Measurements from ENCODE around the gene BABAM2. TPM values are rescaled to one million over a fixed set of nuclear protein-coding genes. Genes with fewer than 3 reads are reported as not detected.
A peak's percentile ranks its signal among the peaks of the same experiment; 100 is the strongest.

BABAM2 gene
- total RNA-seq, 2 donors from 2014 or later, result 32.2 to 33.5 TPM

DNA sequence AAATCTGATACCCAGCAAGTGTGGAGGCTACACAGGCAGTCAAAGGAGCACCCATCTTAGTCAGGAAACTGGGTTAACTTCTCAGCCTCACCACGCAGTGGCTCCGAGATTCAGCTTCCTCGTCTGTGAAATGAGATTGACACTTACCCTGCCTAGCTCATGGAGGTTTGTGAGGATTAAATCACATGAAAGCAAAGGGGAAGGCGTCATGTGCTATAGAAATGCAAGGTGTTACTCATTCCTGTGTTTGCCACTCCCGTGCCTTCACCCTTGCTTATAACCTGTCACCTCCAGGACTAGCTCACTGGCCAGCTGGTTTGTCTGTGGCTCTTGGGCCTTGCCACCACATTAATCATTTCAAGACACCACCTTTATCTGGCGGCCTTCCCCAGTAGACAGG is 383.2 kb downstream of the BABAM2 start:
- intact Hi-C loops (cut with DNase I), result loop anchor here (5.0 kb wide), 1 partner anchor 119 kb away; the partner anchor contains the start of gene FOSL2
- DNase-seq, result peak; percentile 42
- H3K27ac ChIP-seq, result peak overlapping the region; percentile 84
- H3K27me3 ChIP-seq, result no peaks in the 10 kb centered on the region
- H3K9me3 ChIP-seq, result no peaks in the 10 kb centered on the region
- TF ChIP-seq, protein P1, sequence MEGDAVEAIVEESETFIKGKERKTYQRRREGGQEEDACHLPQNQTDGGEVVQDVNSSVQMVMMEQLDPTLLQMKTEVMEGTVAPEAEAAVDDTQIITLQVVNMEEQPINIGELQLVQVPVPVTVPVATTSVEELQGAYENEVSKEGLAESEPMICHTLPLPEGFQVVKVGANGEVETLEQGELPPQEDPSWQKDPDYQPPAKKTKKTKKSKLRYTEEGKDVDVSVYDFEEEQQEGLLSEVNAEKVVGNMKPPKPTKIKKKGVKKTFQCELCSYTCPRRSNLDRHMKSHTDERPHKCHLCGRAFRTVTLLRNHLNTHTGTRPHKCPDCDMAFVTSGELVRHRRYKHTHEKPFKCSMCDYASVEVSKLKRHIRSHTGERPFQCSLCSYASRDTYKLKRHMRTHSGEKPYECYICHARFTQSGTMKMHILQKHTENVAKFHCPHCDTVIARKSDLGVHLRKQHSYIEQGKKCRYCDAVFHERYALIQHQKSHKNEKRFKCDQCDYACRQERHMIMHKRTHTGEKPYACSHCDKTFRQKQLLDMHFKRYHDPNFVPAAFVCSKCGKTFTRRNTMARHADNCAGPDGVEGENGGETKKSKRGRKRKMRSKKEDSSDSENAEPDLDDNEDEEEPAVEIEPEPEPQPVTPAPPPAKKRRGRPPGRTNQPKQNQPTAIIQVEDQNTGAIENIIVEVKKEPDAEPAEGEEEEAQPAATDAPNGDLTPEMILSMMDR (IDR thresholded peaks at IDR 0.05), result no peak
- H3K4me3 ChIP-seq, result no peak overlapping the region
- no peak overlapping the region for H3K9ac ChIP-seq (ENCODE audit: low read depth in 2 of 2, low read length in 2 of 2)
- peaks cover 12% of the 10 kb centered on the region for H3K4me1 ChIP-seq
- H3K36me3 ChIP-seq, result no peaks in the 10 kb centered on the region

DNA sequence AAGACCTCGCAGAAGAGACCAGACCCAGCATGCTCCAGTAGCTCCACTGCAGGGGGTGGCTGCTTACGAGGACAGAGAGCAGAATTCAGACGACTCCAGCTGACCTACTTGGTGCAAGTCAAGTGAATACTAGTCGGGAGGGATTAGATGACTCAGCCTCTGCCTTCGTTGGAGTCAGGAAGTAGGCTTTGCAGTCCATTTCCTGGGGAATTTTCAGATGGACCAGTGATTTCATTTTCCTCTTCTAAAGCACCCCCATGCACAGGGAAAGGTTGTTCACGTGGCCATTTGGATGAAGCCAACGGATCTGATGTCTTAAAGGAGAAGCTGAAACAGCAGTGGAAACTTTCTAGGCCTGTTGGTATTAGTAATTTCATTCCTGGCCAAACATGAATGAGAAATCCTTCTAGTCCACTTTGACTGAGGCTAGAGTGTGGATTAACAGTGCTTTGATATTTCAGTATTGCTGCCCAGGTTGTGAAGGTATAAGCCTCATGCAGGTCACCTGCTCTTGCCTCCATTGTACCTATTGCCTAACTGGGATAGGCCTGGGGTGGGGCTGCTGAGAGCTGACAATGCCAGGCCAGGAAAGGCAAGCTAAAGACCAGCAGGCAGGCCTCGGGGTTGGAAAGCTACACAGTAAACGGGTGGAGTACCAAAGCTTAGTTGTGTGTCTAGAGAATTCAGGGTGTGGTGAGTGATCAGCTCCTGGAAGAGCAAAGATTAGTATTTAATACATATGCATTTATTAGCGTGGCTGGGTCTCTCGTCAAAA is 384.6 kb downstream of the BABAM2 start:
- intact Hi-C loops (cut with DNase I), result loop anchor here (5.0 kb wide), 1 partner anchor 117 kb away; the partner anchor contains the start of gene FOSL2
- peak; percentile 86 for DNase-seq
- Histone ChIP-seq H3K36me3 (no peaks in the 10 kb centered on the region), H3K9me3 (no peaks in the 10 kb centered on the region), H3K27ac (peak overlapping the region; percentile 84), H3K9ac (ENCODE audit: low read depth in 2 of 2, low read length in 2 of 2) (peak overlapping the region in 1 of 2 donors; percentile 2), H3K27me3 (no peaks in the 10 kb centered on the region), H3K4me3 (no peak overlapping the region), H3K4me1 (peaks cover 10% of the 10 kb centered on the region)
- TF ChIP-seq, protein P1 (IDR thresholded peaks at IDR 0.05), result no peak

DNA sequence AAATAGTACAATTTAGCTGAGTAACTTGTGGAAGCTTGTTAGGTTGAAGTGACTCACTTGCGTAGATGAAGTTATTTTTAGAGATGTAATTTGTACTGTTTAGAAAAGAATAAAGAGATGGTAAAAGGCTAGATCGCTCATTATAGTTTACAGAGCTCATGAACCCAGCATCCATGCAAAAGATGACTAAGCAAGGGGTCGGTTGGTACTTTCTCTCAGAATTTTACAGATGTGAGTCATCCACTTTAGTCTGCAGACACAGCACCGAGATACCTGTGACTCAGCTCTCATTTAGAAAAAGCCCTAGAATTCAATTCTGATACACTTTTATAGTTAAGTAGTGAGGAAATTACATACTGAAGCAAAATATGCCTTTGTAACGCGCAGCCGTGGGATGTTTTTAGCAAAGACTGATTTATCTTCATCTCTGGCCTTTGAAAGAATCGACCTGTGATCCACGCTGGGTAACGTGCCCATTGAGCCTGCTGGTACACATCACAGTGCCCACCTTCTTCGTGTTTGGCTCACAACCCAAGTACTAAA is 385.6 kb downstream of the BABAM2 start:
- no peak overlapping the region for H3K4me3 ChIP-seq
- peak overlapping the region; percentile 84 for H3K27ac ChIP-seq
- intact Hi-C loops (cut with DNase I), result no loop called here
- H3K9me3 ChIP-seq, result no peaks in the 10 kb centered on the region
- no peaks in the 10 kb centered on the region for H3K27me3 ChIP-seq
- no peaks in the 10 kb centered on the region for H3K36me3 ChIP-seq
- H3K9ac ChIP-seq (ENCODE audit: low read depth in 2 of 2, low read length in 2 of 2), result no peak overlapping the region
- peaks cover 6% of the 10 kb centered on the region for H3K4me1 ChIP-seq
- DNase-seq, result no peak
- TF ChIP-seq, protein P1 (IDR thresholded peaks at IDR 0.05), result no peak

DNA sequence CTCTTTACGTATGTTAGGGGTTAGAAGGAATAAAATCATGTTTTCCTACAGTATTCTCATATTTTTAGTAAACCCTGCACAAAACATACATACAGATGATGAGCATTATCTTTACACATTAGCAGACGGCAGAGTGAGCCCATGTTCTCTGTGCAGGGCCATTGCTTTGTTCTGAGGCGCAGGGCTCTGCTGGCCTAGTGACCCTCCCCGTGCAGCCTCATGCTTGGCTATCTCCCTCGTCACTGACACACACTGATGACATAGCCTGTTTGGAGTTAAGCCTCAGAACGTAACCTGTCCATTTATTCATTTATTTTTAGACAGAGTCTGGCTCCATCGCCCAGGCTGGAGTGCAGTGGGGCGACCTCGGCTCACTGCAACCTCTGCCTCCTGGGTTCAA is 386.3 kb downstream of the BABAM2 start:
- Histone ChIP-seq H3K27me3 (no peaks in the 10 kb centered on the region), H3K4me3 (no peak overlapping the region), H3K9ac (ENCODE audit: low read depth in 2 of 2, low read length in 2 of 2) (no peak overlapping the region), H3K4me1 (peaks cover 5% of the 10 kb centered on the region), H3K27ac (no peak overlapping the region), H3K36me3 (no peaks in the 10 kb centered on the region), H3K9me3 (no peaks in the 10 kb centered on the region)
- intact Hi-C loops (cut with DNase I), result no loop called here
- TF ChIP-seq, protein P1 (IDR thresholded peaks at IDR 0.05), result no peak
- no peak for DNase-seq

DNA sequence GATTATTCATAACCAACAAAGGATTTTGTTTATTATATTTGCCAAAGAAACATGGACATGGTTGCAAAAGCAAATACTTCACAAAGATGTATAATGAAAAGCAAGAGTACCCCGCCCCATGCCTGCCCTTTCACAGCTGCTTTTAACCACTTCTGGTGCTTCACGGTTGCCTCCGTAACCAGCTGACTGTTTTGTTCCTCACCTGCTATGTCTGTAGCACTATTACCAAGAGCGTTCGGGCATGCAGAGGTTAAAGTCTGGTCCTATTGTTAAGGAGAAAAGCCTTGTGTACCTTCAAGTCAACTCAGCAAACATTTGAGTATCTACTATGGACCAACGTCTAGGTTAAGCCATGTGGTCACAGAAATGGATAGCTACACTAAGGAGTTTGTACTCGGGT is 386.9 kb downstream of the BABAM2 start:
- Histone ChIP-seq H3K27ac (no peak overlapping the region), H3K36me3 (no peaks in the 10 kb centered on the region), H3K27me3 (no peaks in the 10 kb centered on the region), H3K4me3 (no peak overlapping the region), H3K9me3 (no peaks in the 10 kb centered on the region), H3K4me1 (peaks cover 3% of the 10 kb centered on the region), H3K9ac (ENCODE audit: low read depth in 2 of 2, low read length in 2 of 2) (no peak overlapping the region)
- TF ChIP-seq, protein P1 (IDR thresholded peaks at IDR 0.05), result no peak
- no peak for DNase-seq
- intact Hi-C loops (cut with DNase I), result no loop called here
